ENCODE data around the gene ZDHHC11B.
"Not testable (repeated sequence)": the region's sequence is repeated elsewhere in the genome, so short reads cannot be mapped to it uniquely, and the experiment has no call there.

GRCh38 chr5:774304-774703, 10.2 kb downstream of the ZDHHC11B start:
- TF ChIP-seq POLR2A, CTCF (IDR thresholded peaks at IDR 0.05): not testable (repeated sequence)

Measured in body of pancreas (tissue), 4 donors.